Measurements from ENCODE around the gene SUV39H1. TPM values are rescaled to one million over a fixed set of nuclear protein-coding genes. Genes with fewer than 3 reads are reported as not detected.

The SUV39H1 gene
- total RNA-seq, 4 donors from 2014 or later = 5.9 to 15.1 (median 8.7) TPM

- no peak for DNase-seq (ENCODE audit: low spot score in 2 of 2)
- Histone ChIP-seq H3K27me3 (no peaks in the 10 kb centered on the region), H3K27ac (no peak overlapping the region), H3K36me3 (no peaks in the 10 kb centered on the region), H3K4me3 (no peak overlapping the region), H3K9me3 (no peaks in the 10 kb centered on the region), H3K4me1 (peaks cover 22% of the 10 kb centered on the region)
- no peak for TF ChIP-seq POLR2AphosphoS5 (IDR thresholded peaks at IDR 0.05)
- WGBS = 63% methylated on average over 14 of the region's 15 CpGs
Observed at GRCh38 chrX:48694776-48695533, 1.6 kb upstream of the SUV39H1 start.

- Histone ChIP-seq H3K36me3 (peaks cover 6% of the 10 kb centered on the region), H3K27me3 (no peaks in the 10 kb centered on the region), H3K9me3 (no peaks in the 10 kb centered on the region), H3K4me3 (peak overlapping the region; percentile 78), H3K4me1 (peaks cover 22% of the 10 kb centered on the region), H3K27ac (peak overlapping the region; percentile 82)
- TF ChIP-seq POLR2A (IDR thresholded peaks at IDR 0.05) (no peak), POLR2AphosphoS5 (IDR thresholded peaks at IDR 0.05) (no peak), EP300 (IDR thresholded peaks at IDR 0.05) (no peak)
- DNase-seq (ENCODE audit: low spot score in 2 of 2) = no peak
- 53% methylated on average over 5 of the region's 14 CpGs for WGBS
Observed at GRCh38 chrX:48695534-48695896, 1.0 kb upstream of the SUV39H1 start.

GRCh38 chrX:48695925-48696300, 621 bp upstream of the SUV39H1 start:
- Histone ChIP-seq H3K9me3 (no peaks in the 10 kb centered on the region), H3K4me1 (peaks cover 22% of the 10 kb centered on the region), H3K36me3 (peaks cover 10% of the 10 kb centered on the region), H3K27ac (peak overlapping the region; percentile 82), H3K27me3 (no peaks in the 10 kb centered on the region), H3K4me3 (peak overlapping the region; percentile 78)
- no peak for DNase-seq (ENCODE audit: low spot score in 2 of 2)
- 59% methylated on average over 4 of the region's 8 CpGs for WGBS
- TF ChIP-seq EP300 (IDR thresholded peaks at IDR 0.05) (no peak), POLR2AphosphoS5 (IDR thresholded peaks at IDR 0.05) (no peak), POLR2A (IDR thresholded peaks at IDR 0.05) (no peak)
- TF ChIP-seq, protein P1, sequence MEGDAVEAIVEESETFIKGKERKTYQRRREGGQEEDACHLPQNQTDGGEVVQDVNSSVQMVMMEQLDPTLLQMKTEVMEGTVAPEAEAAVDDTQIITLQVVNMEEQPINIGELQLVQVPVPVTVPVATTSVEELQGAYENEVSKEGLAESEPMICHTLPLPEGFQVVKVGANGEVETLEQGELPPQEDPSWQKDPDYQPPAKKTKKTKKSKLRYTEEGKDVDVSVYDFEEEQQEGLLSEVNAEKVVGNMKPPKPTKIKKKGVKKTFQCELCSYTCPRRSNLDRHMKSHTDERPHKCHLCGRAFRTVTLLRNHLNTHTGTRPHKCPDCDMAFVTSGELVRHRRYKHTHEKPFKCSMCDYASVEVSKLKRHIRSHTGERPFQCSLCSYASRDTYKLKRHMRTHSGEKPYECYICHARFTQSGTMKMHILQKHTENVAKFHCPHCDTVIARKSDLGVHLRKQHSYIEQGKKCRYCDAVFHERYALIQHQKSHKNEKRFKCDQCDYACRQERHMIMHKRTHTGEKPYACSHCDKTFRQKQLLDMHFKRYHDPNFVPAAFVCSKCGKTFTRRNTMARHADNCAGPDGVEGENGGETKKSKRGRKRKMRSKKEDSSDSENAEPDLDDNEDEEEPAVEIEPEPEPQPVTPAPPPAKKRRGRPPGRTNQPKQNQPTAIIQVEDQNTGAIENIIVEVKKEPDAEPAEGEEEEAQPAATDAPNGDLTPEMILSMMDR (IDR thresholded peaks at IDR 0.05) = no peak

DNA sequence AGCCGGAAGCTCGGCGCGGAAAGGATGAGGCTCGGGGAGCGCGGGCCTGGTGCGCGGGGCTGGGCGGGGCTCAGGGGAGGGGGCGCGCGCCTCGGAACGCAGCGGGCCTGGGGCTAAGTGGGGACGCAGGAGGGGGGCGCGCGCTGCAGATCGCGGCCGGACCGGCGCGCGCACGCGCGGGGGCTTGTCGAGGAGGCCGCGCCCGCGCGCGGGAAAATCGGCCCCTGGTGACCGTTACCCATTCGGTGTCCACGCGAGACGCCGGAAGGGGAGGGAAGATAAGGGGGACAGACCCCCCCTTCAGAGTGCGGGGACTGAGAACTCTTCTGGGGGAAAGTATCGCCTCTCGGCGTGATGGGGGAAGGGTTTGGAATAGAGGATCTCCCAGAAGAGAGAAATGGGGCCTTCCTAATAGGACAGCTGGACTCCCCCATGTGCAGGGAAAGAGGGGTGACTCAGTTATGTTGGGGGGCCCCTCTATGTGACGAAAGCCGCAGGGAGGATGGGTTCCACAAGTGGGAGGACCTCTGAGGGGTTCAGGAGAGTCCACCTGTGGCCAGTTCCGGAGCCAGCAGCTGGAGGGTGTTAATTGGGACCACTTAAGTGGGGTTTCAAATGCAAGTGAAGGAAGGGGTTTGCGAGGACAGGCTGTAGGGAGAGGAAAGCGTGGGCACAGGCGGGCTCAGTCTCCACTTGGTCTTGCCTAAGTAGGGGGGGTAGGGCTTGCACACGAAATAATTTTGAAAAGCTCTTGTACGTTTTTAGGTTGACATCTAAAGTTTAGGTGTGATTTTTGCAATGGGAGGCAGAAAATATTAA, 584 bp downstream of the SUV39H1 start:
- no peaks in the 10 kb centered on the region for H3K9me3 ChIP-seq
- H3K4me3 ChIP-seq = peak overlapping the region; percentile 78
- peak overlapping the region; percentile 82 for H3K27ac ChIP-seq
- H3K4me1 ChIP-seq = peaks cover 22% of the 10 kb centered on the region
- TF ChIP-seq EP300 (IDR thresholded peaks at IDR 0.05) (no peak), POLR2AphosphoS5 (IDR thresholded peaks at IDR 0.05) (no peak), POLR2A (IDR thresholded peaks at IDR 0.05) (no peak)
- TF ChIP-seq, protein P1 (IDR thresholded peaks at IDR 0.05) = no peak
- DNase-seq (ENCODE audit: low spot score in 2 of 2) = no peak
- no peaks in the 10 kb centered on the region for H3K27me3 ChIP-seq
- WGBS = 38% methylated on average over 31 of the region's 56 CpGs
- peaks cover 21% of the 10 kb centered on the region for H3K36me3 ChIP-seq

DNA sequence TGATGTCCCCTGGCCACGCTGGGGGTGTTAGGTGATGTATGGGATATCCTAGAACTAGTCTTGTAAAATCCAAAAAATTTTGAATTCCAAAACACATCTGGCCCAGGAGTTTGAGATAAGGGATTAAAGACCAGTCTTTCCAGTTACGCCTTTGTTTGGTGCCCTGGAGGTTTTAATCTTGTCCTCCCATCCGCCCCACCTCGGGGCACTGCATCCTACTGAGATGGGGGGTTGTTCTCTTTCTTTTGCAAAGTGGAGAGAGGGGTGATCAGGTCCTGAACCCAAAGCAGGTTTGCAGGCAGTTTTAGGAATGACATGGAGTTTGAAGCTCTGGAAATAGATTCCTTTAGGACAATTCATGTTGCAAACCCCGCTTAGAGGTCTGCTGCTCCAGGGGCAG, 1.8 kb downstream of the SUV39H1 start:
- no peak for DNase-seq (ENCODE audit: low spot score in 2 of 2)
- Histone ChIP-seq H3K27me3 (no peaks in the 10 kb centered on the region), H3K4me1 (peaks cover 22% of the 10 kb centered on the region), H3K27ac (no peak overlapping the region), H3K36me3 (peaks cover 21% of the 10 kb centered on the region), H3K9me3 (no peaks in the 10 kb centered on the region), H3K4me3 (no peak overlapping the region)
- WGBS = 78% methylated on average over 5 of the region's 5 CpGs
- no peak for TF ChIP-seq EP300 (IDR thresholded peaks at IDR 0.05)
- no peak for TF ChIP-seq POLR2A (IDR thresholded peaks at IDR 0.05)
- no peak for TF ChIP-seq POLR2AphosphoS5 (IDR thresholded peaks at IDR 0.05)
- TF ChIP-seq, protein P1 (IDR thresholded peaks at IDR 0.05) = no peak

DNA sequence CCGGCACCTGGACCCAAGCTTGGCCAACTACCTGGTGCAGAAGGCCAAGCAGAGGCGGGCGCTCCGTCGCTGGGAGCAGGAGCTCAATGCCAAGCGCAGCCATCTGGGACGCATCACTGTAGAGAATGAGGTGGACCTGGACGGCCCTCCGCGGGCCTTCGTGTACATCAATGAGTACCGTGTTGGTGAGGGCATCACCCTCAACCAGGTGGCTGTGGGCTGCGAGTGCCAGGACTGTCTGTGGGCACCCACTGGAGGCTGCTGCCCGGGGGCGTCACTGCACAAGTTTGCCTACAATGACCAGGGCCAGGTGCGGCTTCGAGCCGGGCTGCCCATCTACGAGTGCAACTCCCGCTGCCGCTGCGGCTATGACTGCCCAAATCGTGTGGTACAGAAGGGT, 3.7 kb downstream of the SUV39H1 start:
- Histone ChIP-seq H3K4me3 (no peak overlapping the region), H3K27ac (no peak overlapping the region), H3K9me3 (no peaks in the 10 kb centered on the region), H3K4me1 (peaks cover 23% of the 10 kb centered on the region), H3K36me3 (peaks cover 21% of the 10 kb centered on the region), H3K27me3 (no peaks in the 10 kb centered on the region)
- TF ChIP-seq, protein P1 (IDR thresholded peaks at IDR 0.05) = no peak
- TF ChIP-seq POLR2AphosphoS5 (IDR thresholded peaks at IDR 0.05) (no peak), POLR2A (IDR thresholded peaks at IDR 0.05) (no peak), EP300 (IDR thresholded peaks at IDR 0.05) (no peak)
- DNase-seq (ENCODE audit: low spot score in 2 of 2) = no peak
- 93% methylated on average over 19 of the region's 23 CpGs for WGBS

Data from suprapubic skin (tissue), 4 donors.